ENCODE measurements around the gene KCNN4.
A peak's percentile ranks its signal among the peaks of the same experiment; 100 is the strongest.
"Not testable (repeated sequence)": the region's sequence is repeated elsewhere in the genome, so short reads cannot be mapped to it uniquely, and the experiment has no call there.

The KCNN4 gene

GRCh38 chr19:43798546-43799409 is 18.0 kb upstream of the KCNN4 start:
- DNase-seq = peak; percentile 35

- DNase-seq = no peak
Observed at GRCh38 chr19:43798026-43798545, 17.3 kb upstream of the KCNN4 start.

GRCh38 chr19:43797556-43797955 is 16.8 kb upstream of the KCNN4 start:
- DNase-seq = no peak

GRCh38 chr19:43797118-43797517 is 16.3 kb upstream of the KCNN4 start:
- DNase-seq = no peak

GRCh38 chr19:43790587-43790986 is 9.8 kb upstream of the KCNN4 start:
- no peak for DNase-seq

GRCh38 chr19:43789029-43789428 is 8.3 kb upstream of the KCNN4 start:
- DNase-seq = no peak

- DNase-seq = no peak
Observed at GRCh38 chr19:43786665-43787064, 5.9 kb upstream of the KCNN4 start.

- peak; percentile 55 for DNase-seq
Observed at GRCh38 chr19:43784981-43785808, 4.4 kb upstream of the KCNN4 start.

GRCh38 chr19:43784241-43784980 is 3.6 kb upstream of the KCNN4 start:
- no peak for DNase-seq

- no peak for DNase-seq
Observed at GRCh38 chr19:43783636-43784035, 2.9 kb upstream of the KCNN4 start.

- DNase-seq = no peak
Observed at GRCh38 chr19:43782689-43783231, 2.0 kb upstream of the KCNN4 start.

- DNase-seq = no peak
Observed at GRCh38 chr19:43782311-43782660, 1.5 kb upstream of the KCNN4 start.

GRCh38 chr19:43781630-43782310 is 997 bp upstream of the KCNN4 start:
- no peak for DNase-seq

- no peak for DNase-seq
Observed at GRCh38 chr19:43779820-43780219, 953 bp downstream of the KCNN4 start.

- no peak for DNase-seq
Observed at GRCh38 chr19:43779147-43779819, 1.5 kb downstream of the KCNN4 start.

- peak; percentile 81 for DNase-seq
Observed at GRCh38 chr19:43778651-43779050, 2.1 kb downstream of the KCNN4 start.

GRCh38 chr19:43777163-43777695 is 3.5 kb downstream of the KCNN4 start:
- peak; percentile 71 for DNase-seq

GRCh38 chr19:43776286-43776685 is 4.5 kb downstream of the KCNN4 start:
- DNase-seq = no peak

GRCh38 chr19:43775299-43775890 is 5.4 kb downstream of the KCNN4 start:
- no peak for DNase-seq

GRCh38 chr19:43774940-43775258 is 5.9 kb downstream of the KCNN4 start:
- not testable (repeated sequence) for DNase-seq
